Mucosa of gallbladder (tissue), 1 donor: ENCODE data around the gene GPATCH1. TPM values are rescaled to one million over a fixed set of nuclear protein-coding genes. Genes with fewer than 3 reads are reported as not detected.
"Not testable (repeated sequence)": the region's sequence is repeated elsewhere in the genome, so short reads cannot be mapped to it uniquely, and the experiment has no call there.

Experiments used
- DNase-seq: peaks from one replicate; pipeline ENCODE4 v3.0.0-alpha.2; 2020; ENCODE audit warnings: low spot score
- total RNA-seq: library from RNA; stranded (reverse); gene quantifications from one replicate; pipeline ENCODE4 v1.2.1, GENCODE V29; 2021
- donor health status: DM: no; HTN: no; CAD: no.

The GPATCH1 gene
- total RNA-seq, 1 donor from 2014 or later: 7.6 TPM

GRCh38 chr19:33111587-33111986 is 30.6 kb downstream of the GPATCH1 start:
- DNase-seq: no peak

GRCh38 chr19:33114312-33114711 is 33.3 kb downstream of the GPATCH1 start:
- peak; percentile 25 for DNase-seq

GRCh38 chr19:33117501-33117900 is 36.5 kb downstream of the GPATCH1 start:
- no peak for DNase-seq

- no peak for DNase-seq
Measured at GRCh38 chr19:33118643-33119042, 37.7 kb downstream of the GPATCH1 start.

GRCh38 chr19:33124207-33125098 is 43.5 kb downstream of the GPATCH1 start:
- DNase-seq: no peak

GRCh38 chr19:33125929-33126388 is 45.0 kb downstream of the GPATCH1 start:
- peak; percentile 55 for DNase-seq

- not testable (repeated sequence) for DNase-seq
Measured at GRCh38 chr19:33126712-33127111, 45.7 kb downstream of the GPATCH1 start.

GRCh38 chr19:33129901-33130300 is 48.9 kb downstream of the GPATCH1 start:
- DNase-seq: no peak

- DNase-seq: no peak
Measured at GRCh38 chr19:33130433-33130832, 49.5 kb downstream of the GPATCH1 start.

- no peak for DNase-seq
Measured at GRCh38 chr19:33132021-33132420, 51.0 kb downstream of the GPATCH1 start, which contains the start of gene WDR88. Gene WDR88, plus strand, starts transcription at chr19:33132114. Its CDS starts 56 bp downstream, at chr19:33132170.

GRCh38 chr19:33132425-33132824 is 51.4 kb downstream of the GPATCH1 start:
- no peak for DNase-seq

GRCh38 chr19:33133438-33134031 is 52.6 kb downstream of the GPATCH1 start:
- no peak for DNase-seq

GRCh38 chr19:33134571-33135041 is 53.6 kb downstream of the GPATCH1 start:
- no peak for DNase-seq

- DNase-seq: no peak
Measured at GRCh38 chr19:33139165-33139564, 58.2 kb downstream of the GPATCH1 start.

GRCh38 chr19:33143897-33144405 is 63.0 kb downstream of the GPATCH1 start:
- peak; percentile 51 for DNase-seq

GRCh38 chr19:33146209-33146608 is 65.2 kb downstream of the GPATCH1 start:
- DNase-seq: no peak

GRCh38 chr19:33147538-33147937 is 66.6 kb downstream of the GPATCH1 start:
- DNase-seq: no peak

GRCh38 chr19:33150852-33151518 is 70.0 kb downstream of the GPATCH1 start:
- DNase-seq: no peak

- no peak for DNase-seq
Measured at GRCh38 chr19:33152176-33152575, 71.2 kb downstream of the GPATCH1 start.

GRCh38 chr19:33152625-33153024 is 71.6 kb downstream of the GPATCH1 start:
- DNase-seq: not testable (repeated sequence)

- not testable (repeated sequence) for DNase-seq
Measured at GRCh38 chr19:33154313-33154712, 73.3 kb downstream of the GPATCH1 start.

GRCh38 chr19:33156334-33156733 is 75.4 kb downstream of the GPATCH1 start:
- DNase-seq: no peak
